ENCODE results near the gene ADGRD1.

The ADGRD1 gene

DNA sequence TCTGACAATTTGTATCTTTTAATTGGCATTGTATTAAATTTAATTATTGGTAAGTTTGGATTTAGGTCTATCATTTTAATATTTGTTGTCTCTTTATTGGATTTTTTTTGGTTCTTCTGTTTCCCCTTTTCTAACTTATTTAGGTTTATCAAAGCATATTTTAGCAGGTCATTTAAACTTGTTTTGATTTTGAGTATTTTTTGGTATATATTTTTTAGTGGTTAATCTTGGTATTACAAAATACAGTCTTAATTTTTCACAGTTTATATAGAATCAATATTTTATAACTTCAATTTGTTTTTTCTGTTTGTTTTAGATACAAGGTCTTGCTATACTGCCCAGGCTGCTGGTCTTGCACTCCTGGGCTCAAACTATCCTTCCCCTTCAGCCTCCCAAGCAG is 15.5 kb upstream of the ADGRD1 start:
- no peak for DNase-seq

DNA sequence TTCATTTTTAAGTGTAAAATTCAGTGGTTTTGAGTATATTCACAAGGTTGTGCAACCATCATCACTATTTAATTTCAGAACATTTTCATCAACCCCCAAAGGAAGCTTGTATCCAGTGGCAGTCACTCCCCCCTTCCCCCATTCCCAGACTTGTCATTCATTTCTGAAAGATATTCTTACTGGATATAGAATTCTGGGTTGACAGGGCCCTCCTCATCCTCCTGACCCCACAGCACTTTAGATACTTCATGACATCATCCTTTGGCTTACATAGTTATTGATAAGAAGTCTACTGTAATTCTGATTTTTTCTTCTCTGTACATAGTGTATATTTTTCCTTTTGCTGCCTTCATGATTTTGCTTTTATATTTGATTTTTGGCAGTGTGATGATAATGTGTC is 8.8 kb upstream of the ADGRD1 start:
- no peak for DNase-seq

- DNase-seq = no peak
These were observed 7.8 kb upstream of the ADGRD1 start for GRCh38 chr12:130945786-130946492.

DNA sequence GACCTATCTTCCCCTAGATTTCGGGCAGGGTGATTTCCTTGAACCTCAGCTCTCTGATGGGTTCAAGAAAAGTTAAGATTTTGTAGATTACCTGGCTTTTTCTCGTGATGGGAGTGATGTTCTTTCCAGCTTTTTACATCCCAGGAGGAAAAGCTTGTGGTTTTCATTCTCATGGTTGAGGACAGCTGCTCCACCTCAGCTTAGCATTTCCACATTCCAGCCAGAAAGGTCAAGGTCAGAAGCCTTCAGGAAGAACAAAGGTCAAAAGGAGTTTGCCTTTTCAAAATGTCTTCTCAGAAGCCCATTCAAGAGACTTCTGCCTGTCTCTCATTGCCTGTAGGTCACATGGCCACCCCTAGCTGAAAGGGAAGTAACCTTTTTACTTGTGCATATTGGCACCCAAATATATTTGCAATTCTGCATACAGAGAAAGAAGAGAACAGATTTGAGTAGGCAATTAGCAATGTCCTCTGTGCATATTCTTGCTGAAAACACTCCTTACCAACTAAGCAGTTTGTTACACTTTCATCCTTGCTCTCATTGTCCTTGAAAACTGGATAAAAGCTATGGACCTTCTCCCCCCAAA is 6.6 kb upstream of the ADGRD1 start:
- no peak for DNase-seq

DNA sequence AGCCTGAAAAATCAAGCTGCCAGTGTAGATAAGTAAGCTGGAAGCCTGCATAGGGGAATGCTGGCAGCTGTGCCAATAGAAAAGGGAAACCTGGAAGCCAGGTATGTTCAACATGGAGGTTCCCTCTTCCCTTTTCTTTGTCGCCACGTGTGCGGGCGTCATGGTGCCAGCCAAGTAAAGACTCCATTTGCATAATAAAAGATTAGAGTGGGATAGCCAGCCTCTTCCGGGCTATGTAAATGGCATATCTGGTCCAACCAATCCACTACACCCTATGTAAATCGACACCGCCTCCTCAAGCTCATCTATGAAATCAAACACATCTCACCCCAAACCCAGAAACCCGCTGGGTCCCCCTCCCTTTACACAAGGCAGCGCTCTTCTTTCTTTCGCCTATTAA is 5.6 kb upstream of the ADGRD1 start:
- no peak for DNase-seq

DNA sequence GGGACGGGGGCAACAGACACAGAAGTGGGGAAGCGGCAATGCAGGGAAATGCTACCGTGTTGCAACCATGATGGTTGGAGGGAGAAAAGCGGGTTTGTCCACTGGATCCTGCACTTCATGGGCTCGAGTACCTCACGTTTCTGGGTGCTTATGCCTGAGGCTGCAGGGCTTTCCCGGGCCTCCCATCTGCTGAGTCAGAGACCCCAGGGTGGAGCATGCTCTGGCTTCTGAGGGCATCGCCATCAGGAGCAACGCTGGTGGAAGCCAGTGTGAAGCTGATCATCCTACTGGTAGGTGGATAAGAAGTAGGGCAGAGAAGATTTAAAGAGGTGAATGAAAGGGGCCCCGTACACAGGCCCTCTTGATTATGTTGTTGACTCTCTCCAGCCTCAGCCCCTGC is 5.0 kb upstream of the ADGRD1 start:
- DNase-seq = no peak

GRCh38 chr12:130949806-130950205 is 3.9 kb upstream of the ADGRD1 start:
- no peak for DNase-seq

- DNase-seq = no peak
These were observed 2.1 kb upstream of the ADGRD1 start for GRCh38 chr12:130951636-130952035.

DNA sequence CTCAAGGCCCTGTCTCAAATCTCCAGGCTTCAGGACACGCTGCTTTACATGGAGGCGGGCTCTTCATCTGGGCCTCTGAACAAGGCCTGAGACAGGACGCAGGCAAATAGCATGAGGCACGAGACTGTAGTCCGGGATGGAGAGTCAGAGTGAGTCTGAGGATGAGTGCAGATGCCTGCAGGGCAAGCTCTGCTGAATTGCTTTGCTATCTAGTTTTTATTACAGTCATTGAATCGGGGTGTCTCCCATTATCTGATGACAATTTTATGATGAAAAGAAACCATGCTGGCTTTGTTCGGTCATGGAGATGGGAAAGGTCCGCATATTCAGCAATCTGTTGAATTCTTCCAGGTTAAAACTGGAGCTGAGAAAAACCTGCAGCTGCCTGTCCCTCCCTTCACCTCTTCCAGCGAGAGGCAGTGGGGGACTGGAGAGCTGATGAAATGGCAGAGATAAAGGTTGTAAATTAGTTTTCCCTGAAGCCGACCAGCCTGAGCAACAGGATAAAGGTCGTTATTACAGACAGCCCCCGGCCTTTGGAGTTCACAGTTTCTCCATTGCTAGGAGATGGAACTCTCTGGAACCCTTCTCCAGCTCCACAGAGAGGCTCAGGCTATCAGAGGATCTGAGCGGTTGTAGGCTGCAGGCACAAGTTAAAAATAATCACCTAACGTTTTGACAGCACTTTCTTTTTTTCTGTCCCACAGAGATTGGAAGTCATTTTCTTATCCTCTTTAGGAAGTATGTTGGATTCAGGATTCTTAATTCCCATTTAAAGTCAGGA is 1.3 kb upstream of the ADGRD1 start:
- no peak for DNase-seq

DNA sequence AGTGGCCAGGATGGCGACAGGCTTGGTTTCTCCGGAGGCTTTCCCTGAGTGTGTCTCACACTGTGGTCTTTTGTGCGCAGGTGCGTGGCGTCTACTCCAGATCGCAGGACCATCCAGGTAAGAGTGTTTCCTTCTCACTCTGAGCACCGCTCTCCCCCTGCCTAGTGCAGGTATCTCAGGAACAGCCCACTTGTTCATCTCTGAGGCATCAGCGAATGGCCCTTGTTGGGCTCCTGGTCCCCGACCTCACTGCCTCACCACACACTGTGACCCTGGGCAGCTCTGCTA is 781 bp downstream of the ADGRD1 start:
- no peak for DNase-seq

- DNase-seq = no peak
These were observed 1.6 kb downstream of the ADGRD1 start for GRCh38 chr12:130955238-130955816.

DNA sequence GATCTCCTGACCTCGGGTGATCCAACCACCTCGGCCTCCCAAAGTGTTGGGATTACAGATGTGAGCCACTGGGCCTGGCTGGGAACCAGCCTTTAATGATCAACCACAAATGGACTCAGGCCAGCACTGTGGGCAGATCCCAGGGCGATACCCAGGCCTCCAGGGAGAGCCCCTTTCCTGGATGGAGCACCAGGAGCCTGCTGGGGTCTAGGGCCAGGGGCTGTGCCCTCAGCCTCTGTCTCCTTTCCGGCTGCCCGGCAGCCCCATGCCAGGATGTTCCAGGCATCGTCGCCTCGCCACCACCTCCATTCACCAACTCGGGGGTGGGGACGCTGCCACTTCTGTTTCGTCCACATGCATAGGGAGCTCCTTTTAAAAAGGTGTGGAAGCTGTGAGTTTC is 2.3 kb downstream of the ADGRD1 start:
- no peak for DNase-seq

GRCh38 chr12:130956456-130957303 is 3.0 kb downstream of the ADGRD1 start:
- no peak for DNase-seq

- DNase-seq = no peak
These were observed 3.6 kb downstream of the ADGRD1 start for GRCh38 chr12:130957304-130957621.

- DNase-seq = no peak
These were observed 4.9 kb downstream of the ADGRD1 start for GRCh38 chr12:130958557-130959140.

DNA sequence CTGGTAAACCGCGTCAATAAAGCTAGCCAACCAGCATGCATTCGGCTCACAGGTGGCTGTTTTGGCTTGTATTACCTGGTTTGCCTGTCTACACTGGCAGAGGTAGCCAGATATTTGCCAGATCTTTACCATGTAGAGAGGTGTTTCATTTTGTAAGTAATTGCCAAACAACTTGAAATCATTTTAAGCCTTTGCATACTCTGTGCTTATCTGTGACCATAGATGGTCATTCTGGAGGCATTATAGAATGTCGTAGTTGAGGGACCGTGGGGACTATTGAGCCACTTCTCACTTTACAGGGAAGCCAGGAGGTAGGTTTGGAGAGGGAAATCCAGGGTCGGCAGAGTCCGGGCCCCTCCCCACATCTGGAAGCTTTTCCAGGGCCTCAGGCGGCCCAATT is 5.9 kb downstream of the ADGRD1 start:
- no peak for DNase-seq

DNA sequence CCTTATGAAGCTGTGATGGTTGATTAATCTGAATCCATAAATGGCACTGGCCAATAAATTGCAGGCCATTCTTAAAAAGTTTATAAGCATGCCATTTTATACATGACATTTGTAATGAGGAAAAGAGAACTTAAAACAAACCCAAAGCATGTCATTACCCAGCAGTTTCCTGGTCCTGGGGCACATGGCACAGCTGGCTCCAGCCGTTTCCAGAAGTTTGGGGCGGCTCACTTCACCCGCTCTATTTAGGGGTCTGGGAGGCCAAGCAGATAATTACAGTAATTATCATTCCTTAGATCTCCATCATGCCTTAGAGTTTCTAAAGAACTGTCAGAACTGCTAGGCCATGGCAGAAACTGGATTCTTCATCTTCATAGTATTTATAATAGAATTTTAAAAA is 6.4 kb downstream of the ADGRD1 start:
- no peak for DNase-seq

DNA sequence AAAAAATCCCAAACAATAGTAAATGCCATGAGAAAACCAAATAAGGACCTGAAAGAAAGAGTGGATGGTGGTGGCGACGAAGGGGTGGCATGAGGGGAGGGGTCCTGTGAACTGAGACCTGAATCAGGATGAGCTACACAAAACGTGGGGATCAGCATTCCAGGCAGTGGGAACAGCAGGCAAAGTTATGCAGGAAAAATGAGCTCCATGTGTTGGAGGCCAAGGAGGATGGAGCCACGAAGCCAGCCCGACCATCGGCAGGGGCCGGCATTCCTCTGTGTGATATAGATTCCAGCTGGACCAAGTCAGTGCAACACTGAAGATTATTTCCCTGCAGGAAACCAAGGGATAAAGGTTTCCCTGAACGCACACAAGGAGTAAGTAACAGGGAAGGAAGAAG is 7.1 kb downstream of the ADGRD1 start:
- no peak for DNase-seq

DNA sequence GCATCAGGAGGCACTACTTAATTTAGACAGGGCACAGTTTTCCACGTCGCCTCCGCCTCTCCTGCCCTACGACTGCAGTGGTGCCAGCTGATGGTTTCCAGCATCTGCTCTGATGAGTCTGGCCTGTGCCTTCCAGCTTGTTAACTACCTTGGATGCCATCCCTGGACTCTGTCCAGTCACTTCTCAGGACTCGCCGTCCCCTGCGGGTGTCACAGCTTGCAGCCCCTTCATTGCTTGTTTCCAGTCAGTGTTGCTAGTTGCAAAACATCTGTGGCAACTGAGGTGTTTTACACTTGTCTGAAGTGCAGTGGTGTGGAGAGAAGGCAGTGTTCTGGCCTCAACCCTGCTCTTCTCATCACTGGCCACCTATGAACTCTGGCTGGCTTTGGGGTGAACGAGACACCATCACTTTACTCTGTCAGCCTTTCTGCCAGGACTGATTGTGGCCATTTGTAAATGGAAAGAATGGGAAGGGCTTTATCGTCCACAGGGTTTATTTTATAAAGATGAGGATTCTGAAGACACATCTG is 8.3 kb downstream of the ADGRD1 start:
- DNase-seq = no peak

DNA sequence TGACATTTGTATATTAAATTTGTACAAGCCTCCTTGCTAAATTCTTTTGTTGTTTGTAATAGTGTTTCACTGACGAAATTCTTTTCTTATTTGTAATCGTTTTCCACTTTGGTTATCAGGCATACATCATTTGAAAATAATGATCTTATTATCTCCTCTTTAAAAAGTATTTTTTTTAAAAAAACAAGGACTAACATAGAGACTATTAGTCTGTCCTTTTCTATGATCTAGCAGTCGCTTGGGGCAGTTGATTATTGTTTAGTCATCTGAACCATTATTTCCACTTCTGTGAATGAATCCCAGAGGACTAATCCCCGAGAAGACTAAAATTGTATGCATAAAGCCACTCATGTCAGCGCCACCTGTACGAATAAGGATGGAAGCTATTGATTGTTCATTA is 11.5 kb downstream of the ADGRD1 start:
- no peak for DNase-seq

DNA sequence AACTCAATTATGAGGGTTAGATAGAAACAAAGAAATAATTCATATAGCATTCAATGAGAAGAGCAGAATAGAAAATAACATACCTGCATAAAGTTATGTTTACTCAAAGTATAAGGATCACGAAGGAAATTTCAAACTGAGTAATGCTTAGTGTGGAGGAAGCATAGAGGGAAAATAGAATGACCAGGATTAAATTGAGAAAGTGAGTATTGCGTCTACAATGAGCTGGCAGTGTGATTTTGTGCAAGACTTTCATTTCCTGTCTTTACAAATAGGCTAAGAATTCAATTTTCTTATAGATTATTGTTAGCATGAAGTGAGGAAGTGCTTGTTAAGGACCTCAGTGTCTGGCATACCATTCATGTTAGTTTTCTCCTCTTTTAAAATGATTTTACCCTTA is 12.0 kb downstream of the ADGRD1 start:
- no peak for DNase-seq

GRCh38 chr12:130966443-130967030 is 12.8 kb downstream of the ADGRD1 start:
- DNase-seq = no peak

Data from bone marrow (tissue), 2 donors.